ENCODE measurements around the gene BCAS2.

DNA sequence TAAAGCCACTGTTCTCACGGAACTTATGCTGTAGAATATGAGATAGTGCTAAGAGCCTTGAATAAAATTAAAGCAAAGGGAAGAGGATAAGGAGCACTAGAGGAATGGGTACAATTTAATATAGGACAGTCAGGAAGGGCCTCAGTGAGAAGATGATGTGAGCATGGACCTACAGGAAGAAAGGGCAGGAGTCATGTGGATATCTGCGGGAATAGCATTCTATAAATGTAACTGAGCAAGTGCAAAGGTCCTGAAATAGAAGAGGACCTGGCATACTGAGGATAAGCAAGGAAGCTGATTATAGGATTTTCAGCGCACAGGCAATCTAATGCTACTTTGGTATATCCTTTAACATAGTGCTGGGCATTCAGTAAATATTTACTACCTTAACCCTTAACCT is 12.6 kb upstream of the BCAS2 start:
- TF ChIP-seq, protein P1, sequence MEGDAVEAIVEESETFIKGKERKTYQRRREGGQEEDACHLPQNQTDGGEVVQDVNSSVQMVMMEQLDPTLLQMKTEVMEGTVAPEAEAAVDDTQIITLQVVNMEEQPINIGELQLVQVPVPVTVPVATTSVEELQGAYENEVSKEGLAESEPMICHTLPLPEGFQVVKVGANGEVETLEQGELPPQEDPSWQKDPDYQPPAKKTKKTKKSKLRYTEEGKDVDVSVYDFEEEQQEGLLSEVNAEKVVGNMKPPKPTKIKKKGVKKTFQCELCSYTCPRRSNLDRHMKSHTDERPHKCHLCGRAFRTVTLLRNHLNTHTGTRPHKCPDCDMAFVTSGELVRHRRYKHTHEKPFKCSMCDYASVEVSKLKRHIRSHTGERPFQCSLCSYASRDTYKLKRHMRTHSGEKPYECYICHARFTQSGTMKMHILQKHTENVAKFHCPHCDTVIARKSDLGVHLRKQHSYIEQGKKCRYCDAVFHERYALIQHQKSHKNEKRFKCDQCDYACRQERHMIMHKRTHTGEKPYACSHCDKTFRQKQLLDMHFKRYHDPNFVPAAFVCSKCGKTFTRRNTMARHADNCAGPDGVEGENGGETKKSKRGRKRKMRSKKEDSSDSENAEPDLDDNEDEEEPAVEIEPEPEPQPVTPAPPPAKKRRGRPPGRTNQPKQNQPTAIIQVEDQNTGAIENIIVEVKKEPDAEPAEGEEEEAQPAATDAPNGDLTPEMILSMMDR (IDR thresholded peaks at IDR 0.05): no peak
- no peak for TF ChIP-seq POLR2A (IDR thresholded peaks at IDR 0.05)
- no peak for TF ChIP-seq EP300 (IDR thresholded peaks at IDR 0.05)
